ENCODE data around the gene TSPAN12.
A peak's percentile ranks its signal among the peaks of the same experiment; 100 is the strongest.
"Not testable (repeated sequence)": the region's sequence is repeated elsewhere in the genome, so short reads cannot be mapped to it uniquely, and the experiment has no call there.

TSPAN12 gene, protein sequence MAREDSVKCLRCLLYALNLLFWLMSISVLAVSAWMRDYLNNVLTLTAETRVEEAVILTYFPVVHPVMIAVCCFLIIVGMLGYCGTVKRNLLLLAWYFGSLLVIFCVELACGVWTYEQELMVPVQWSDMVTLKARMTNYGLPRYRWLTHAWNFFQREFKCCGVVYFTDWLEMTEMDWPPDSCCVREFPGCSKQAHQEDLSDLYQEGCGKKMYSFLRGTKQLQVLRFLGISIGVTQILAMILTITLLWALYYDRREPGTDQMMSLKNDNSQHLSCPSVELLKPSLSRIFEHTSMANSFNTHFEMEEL

DNA sequence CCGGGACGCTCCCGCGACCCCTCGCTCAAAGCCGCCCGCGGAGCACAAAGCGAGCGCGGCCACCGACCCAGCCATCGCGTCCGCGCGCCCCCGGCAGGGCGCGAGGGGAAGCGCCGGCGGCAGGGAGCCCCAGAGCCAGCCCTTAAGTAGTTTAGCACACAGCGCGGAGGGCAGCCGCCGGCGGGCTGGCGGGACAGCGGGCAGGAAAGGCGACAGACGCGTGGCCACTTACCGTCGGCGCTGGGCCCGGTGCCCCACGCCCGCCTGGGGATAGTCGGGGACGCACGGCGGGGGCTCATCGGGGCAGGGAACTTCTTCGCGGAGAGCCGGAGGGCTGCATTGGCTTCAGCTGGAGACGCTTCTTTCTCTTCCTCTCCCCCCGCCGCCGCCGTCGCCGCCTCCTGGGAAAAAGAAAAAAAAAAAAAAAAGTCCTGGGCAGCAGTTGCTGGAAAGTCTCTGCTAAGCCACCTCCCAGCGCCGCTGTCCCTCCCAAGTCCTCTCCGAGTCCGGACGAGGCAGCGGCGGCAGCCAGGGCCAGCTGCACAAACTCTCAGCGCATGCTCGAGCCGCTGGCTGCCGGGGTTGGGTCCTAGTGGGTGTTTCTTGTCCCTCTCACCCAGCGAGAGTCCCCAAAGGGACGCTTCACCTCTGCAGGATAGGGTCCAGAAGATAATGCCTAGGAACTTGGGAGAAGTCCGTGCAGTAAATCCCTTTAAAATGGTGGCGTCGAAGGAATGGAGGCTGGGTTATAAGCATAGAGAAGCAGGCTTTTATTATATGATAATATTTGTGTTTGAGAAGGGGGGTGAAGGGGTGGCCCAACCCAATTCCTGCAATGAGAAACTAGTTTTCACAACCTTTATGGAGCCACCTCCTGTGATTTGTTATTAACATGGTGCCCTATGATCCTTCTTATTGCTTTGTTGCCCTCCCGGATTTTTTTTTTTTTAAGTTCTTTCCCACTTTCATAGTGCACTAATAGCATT lies at the start of gene TSPAN12:
Gene TSPAN12, minus strand, starts transcription at position 557 of the 986 bp plus-strand sequence. CDS start 1,381 bp downstream, outside the sequence.
- peak in 1 of 3 experiments; percentile 48 for DNase-seq (ENCODE audit: low read depth in 3 of 3)

DNA sequence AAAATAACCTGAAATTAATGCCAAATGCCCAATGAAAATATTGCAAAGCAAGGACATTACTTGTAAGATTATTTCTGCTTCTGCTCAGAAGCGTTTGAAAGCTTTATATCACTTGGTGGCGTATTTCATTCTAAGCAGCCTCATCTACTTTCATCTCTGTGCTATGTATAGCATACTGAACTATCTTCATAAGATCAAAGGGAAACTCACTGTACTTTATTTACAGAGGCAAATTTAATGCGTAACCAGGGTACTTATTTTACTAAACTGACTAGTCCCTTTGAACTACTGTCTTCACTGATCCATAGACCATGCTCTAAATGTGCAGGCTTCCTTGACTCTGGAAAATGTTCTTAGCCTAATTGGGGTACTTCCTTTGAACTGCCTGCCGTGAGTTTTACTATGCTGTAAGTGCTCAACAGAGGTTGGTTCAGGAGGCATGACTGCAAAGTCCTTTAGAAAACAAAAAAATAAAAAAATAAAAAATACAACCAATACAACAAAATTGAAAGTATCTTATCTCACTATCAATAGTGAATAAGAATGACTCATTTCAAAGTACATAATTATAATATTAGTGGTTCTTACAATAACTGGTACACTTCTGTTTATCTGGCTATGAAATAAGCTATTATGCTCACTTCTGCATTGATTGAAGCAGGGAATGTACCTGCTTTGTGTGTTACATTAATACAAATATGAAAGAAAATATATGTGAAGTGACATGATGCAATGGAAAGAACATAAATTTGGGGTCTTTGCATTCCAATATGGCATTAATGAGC lies 41.0 kb upstream of the TSPAN12 start:
- no peak for DNase-seq (ENCODE audit: low read depth in 3 of 3)

DNA sequence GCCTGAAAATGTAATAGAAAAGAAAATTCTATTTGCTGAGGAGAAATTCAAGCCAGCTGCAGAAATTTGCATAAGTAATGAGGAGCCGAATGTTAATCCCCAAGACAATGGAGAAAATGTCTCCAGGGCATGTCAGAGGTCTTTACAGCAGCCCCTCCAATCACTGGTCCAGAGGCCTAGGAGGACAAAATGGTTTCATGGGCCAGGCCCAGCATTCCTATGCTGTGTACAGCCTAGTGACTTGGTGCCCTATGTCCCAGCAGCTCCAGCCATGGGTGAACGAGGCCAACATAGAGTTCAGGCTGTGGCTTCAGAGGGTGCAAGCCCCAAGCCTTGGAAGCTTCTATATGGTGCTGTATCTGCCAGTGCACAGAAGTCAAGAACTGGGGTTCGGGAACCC lies 37.3 kb upstream of the TSPAN12 start:
- DNase-seq (ENCODE audit: low read depth in 3 of 3): not testable (repeated sequence)

DNA sequence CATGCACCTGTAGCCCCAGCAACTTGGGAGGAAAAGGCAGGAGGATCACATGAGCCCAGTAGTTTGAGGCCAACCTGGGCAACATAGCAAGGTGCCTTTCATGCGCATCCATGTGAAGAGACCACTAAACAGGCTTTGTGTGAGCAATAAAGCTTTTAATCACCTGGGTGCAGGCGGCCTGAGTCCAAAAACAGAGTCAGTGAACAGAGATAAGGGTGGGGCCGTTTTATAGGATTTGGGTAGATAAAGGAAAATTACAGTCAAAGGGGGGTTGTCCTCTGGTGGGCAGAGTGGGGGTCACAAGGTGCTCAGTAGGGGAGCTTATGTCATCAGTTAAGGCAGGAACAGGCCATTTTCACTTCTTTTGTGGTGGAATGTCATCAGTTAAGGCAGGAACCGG lies 27.7 kb upstream of the TSPAN12 start:
- not testable (repeated sequence) for DNase-seq (ENCODE audit: low read depth in 3 of 3)

DNA sequence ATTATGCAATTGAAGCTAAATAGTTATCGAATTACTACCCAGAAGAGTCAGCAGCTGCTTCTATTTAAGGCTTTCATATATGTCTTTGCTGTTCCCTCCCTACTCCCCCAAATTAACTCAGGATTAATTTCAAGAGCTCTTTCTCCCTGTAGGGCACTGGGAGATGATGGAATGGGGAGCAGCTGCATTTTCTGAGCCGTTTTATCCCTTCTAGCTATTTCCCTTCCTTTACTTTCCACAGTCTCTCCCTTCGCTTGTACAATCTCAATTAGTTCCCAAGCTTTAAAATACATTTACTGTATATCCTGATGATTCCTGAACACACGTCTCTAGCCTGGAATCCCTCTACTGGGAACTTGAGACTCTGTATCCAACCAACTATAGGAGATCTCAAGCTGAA lies 19.8 kb upstream of the TSPAN12 start:
- no peak for DNase-seq (ENCODE audit: low read depth in 3 of 3)

DNA sequence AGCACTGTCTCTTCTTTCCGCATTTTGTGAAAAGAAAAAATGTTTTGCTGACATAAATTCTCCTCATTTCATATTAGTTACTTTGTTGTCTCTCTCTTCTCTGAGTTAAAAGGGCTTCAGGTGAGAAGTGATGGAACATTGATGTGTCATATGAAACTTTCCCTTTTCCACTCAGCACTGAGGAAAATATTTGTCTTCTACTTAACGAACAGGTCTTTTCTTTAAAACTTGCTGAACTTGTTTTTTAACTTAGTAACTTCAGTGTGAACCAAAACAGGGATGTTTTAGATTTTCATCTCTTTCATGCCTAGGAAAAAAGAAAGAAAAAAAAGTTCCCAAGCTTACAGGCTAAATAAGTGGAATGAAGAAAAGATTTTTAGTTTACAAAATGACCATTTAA lies 19.0 kb upstream of the TSPAN12 start:
- DNase-seq (ENCODE audit: low read depth in 3 of 3): no peak

DNA sequence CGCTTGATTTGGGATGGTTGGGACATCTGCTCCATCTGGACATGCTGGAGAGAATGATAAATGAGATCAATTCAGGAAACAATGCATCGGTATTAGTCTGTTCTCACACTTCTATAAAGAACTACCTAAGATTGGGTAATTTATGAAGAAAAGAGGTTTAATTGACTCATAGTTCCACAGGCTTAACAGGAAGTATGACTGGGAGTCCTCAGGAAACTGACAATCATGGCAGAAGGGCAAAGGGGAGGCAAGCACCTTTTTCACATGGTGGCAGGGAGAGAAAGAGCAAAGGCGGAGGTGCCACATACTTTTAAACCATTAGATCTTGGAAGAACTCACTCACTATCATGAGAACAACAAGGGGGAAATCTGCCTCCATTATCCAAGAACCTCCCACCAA lies 16.8 kb upstream of the TSPAN12 start:
- no peak for DNase-seq (ENCODE audit: low read depth in 3 of 3)

DNA sequence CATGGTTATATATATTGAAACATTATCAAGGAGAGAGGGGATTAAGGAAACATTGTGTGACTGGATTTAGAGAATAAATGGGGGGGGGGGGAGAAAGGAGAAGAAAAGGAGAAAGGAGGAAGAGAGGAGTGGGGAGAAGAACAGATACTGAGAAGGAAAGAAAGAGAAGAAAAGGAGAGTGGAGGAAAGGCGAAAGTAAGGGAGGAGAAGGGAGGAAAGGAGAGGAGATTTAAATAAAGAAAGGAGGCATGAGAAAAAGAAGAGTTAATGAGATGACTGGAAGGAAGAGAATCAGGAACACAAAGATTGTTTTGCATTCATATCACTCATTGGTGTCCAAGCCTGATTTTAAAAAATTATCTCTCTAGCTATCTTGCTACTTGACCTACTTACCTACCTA lies 16.1 kb upstream of the TSPAN12 start:
- no peak for DNase-seq (ENCODE audit: low read depth in 3 of 3)

DNA sequence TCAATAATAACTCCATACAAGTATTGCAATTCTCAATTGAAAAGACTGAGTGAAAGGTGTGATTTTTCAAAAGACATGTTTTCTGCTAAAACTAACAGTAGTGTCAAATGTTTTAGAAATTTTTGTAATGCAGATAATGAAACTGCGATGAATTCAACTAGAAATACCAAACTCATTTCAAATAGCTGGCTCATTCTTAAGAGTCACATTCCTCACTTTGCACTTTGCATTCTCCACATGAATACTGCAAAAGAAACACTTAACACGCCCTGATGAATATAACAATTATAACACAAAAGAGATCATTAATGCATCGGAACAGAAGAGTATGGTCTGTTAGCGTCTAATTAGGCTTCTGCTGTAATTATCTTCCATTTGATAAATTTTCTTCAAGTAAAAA lies 15.5 kb upstream of the TSPAN12 start:
- DNase-seq (ENCODE audit: low read depth in 3 of 3): no peak

DNA sequence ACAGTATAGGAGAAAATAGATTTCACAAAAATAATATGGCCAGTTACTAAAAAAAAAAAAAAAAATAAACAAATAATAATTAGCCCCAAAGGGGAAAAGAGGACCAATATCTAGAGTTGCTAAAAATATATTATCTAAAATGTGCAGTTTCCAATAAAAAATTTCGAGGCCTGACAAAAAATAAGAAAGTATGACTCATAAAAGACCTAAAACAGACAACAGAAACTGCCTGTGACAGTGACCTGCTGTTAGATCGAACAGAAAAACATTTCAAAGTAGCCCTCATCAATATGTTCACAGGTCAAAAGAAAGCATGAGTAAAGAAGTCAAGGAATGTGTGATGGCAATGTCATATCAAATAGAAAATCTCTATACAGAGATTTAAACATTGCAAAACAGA lies 11.8 kb upstream of the TSPAN12 start:
- no peak for DNase-seq (ENCODE audit: low read depth in 3 of 3)

DNA sequence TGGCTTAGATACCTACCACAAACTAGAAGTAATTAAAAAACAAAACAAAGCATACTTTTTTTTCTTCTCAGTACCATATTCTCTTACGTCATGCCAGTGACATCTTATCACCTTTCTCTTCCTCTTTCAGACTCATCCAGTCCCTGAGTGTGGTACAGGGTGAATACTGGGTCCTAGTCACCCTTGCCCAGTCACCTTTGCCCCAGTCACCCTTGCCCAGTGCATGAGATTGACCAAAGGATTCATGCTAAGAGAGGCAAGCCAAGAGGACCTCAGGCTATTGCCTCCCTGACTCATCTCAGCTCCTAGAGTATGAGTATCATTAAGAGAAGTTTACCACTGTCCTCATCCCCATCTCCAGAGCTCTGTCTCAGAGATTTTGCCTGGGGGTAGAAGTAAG lies 10.0 kb upstream of the TSPAN12 start:
- no peak for DNase-seq (ENCODE audit: low read depth in 3 of 3)

DNA sequence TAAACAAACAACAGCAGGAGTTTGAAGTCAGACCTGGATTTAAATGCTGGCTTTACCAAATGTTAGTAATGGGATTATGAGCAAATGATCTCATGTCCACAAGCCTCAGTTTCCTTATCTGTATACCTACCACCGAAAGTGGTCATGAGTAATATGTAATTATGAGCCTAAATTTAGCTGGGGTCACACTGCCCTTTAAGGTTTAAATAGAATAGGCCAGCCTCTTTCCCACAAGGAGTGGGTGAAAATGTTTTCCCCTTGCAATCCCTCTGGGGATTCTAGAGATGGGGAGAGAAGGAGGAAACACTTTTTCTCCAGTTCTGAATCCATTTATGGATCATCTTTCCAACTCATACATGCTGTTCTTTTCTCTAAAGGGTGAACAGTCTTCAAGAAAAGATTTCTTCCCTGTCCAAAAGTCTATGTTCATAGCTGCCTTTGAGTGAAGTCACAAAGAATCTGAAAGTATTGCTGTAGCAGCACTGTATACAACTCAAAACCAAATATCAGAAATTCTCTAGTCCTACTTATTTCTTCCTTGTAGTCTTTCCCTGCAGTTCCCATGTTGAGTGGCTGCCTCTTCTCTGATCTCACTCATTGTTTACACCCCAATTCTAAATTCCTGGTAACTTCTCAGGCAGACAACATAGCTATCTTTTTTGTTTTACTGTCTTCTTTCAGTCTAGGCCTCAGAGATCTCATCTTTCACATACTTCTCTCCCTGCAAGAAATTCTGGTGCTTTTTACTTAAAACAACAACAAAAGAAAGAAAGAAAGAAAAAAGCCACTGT lies 7.4 kb upstream of the TSPAN12 start:
- no peak for DNase-seq (ENCODE audit: low read depth in 3 of 3)

DNA sequence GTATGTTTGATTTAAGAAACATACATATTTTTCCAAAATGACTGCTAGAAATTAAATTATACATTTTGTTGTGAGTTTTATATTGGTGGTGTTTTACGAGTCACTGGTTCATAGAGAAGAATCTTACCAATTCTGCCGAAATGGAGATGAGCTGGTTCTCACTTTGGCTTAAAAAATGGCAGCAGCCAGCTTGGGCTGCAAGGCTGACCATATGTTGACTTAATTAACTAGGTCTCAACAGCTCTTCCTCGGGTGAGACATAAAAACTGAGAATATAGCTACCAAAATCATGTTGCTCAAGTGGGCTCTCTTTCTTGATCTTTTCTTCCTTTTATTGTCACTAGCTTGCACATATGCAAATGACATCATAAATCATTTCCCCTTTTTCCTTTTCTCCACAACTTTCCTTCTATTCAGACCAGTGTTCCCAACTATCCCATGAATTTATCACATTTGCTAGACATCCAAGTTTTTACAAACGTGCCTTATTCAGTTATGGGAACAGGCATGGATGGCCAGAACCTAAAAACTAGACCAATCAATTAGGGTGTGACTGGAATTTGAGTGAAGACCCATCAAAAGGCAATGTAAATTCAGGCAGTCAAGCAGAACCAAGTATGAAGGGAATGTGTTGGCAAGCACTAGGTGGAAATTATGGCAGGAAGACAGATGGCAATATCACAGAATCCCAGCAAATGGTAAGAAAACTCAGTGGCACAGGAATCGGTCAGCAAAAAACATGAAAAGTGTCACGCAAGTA lies 6.4 kb upstream of the TSPAN12 start:
- DNase-seq (ENCODE audit: low read depth in 3 of 3): no peak

DNA sequence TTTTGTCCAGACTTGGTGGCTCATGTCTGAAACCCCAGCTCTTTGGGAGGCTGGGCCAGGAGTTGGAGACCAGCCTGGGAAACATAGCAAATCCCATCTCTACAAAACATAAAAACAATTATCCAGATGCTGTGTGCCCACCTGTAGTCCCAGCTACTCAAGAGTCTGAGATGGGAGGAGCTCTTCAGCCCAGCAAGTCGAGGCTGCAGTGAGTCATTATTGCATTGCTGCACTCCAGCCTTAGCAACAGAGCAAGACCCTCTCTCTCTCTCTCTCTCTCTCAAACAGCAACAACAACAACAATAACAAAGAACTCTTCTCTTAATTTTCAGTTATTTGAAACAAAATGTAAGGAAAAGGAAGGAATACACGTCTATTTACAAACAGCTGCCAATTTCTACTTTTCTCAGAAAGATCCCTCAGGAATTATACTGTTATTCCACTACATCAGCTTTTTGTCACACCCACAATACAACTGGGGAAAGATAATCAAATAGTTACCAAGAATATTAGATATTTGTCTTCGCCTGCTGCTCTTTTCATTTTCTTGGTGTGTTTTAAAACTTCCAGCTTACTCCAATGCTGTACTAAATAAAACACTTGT lies 5.1 kb upstream of the TSPAN12 start:
- DNase-seq (ENCODE audit: low read depth in 3 of 3): no peak

DNA sequence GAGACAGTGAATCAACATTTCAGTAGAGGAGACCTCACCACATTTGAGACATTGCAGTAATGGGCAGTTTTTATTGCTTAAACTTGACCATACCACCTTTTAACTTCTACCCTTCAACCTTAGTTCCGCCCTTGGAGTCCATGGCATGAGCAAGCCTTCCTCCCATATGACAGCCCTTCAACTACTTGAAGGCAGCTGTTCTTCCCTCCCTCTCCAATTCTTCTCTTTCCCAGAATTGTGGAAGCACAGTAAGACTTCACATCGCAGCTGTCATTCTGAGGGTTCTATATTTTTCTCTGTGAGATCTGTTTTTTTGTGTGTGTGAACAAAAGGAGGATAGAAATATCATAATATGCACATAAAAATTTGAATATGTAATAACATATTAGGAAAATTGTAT lies 2.2 kb upstream of the TSPAN12 start:
- DNase-seq (ENCODE audit: low read depth in 3 of 3): no peak

DNA sequence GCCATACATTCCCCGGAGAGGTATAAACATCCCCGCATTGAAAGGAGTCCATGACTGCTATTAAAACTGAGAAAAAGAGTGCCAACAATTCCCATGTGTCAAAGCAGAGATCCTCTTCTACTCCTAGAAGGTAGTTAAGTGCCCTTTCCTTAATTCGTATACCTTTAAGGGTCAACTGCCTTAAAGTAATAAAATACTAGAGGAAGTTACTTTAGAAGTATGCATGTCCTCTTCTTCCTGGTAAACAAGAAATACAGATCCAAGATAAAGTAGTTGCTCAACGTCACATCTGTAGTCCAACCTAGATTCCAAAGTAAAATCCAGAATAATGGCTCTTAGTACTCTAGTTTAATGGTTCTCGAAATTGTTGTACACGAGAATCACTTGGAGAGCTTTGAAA lies 1.5 kb upstream of the TSPAN12 start:
- no peak for DNase-seq (ENCODE audit: low read depth in 3 of 3)

DNA sequence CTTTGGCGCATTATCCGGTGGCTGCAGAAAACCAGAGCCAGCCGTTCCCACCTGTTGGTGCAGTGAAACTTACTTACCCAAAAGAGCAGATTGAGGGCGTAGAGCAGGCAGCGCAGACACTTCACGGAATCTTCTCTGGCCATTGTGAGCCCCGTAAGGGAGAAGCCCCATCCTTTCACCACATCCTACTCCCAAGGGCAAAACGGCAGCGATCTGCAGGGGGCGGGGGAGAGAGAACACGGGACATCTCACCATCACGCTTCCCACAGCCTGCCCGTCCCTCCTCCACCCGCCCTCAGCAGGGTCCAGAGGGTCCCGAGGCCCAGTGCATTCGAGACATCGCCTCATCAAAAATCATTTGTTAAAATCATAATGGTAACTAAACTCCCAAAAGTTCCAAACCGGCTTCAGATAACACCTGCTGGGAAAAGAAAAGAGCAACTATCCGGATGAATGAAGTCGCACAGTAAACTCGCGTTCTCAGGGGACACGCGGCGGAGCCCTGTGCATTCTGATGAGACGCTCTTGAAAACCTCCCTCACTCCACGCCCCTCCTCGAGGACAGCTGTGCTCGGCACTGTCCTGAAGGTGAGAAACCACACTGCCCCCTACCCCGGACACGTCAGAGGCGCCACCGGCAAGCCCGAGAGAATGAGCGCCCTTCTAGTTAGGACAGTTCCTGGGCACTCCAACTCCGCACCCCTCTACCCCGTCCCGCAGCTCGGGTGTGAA lies 1.2 kb downstream of the TSPAN12 start:
- DNase-seq (ENCODE audit: low read depth in 3 of 3): peak in 1 of 3 experiments; percentile 8

DNA sequence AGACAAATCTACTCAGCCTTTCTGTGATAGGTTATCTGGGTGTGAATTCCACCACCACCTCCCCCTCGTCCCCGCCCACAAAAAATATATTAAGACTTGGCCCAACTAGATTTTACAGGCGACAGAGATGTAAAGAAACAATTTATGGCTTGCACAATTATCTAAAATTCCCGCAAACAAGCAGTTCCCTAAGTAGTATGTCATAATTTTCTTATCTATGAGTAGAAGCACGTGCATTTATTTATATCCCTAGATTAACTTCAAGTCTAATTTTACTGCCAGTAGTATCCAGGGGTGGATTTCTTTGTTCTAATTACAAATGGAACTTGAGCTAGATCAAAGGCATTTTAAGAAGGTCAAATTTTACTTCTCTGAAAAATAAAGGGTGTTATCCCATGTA lies 1.7 kb downstream of the TSPAN12 start:
- no peak for DNase-seq (ENCODE audit: low read depth in 3 of 3)

DNA sequence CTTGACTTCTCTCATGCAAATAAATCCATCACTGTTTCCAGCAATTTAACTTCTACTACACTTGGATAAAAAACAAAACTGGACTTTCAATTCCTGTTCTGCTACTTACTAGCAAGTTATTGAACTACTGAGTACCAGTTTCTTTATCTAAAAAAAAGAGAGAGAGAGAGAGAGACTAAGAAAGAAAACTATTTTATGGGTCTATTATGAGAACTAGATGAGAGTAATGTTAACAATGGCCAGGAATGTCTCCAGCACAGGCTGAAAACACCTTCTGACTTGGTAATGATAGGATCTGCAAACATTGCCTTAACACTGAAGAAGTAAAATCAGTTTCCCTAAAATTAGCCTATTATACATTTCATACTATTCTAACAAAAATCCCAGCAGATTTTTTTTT lies 5.2 kb downstream of the TSPAN12 start:
- no peak for DNase-seq (ENCODE audit: low read depth in 3 of 3)
